Fibroblast of pulmonary artery (primary cell): Measurements from ENCODE around the gene FOXP4.

ENCODE experiments used
- DNase-seq: peaks from one replicate; pipeline ENCODE4 v3.0.0-alpha.2; 2010; ENCODE audit warnings: low read depth
- H3K4me3 ChIP-seq: replicated peaks from 2 replicates; pipeline ENCODE4 v1.5.1; 2011; ENCODE audit warnings: low read depth, mild to moderate bottlenecking, control low read depth, low read length, moderate library complexity
- TF ChIP-seq, protein P1 (sequence below): IDR thresholded peaks from 2 replicates; pipeline ENCODE4 v1.5.1; 2011; ENCODE audit warnings: mild to moderate bottlenecking, control low read depth, low read length, inconsistent platforms; ENCODE audit errors: missing control alignments

Gene FOXP4

DNA sequence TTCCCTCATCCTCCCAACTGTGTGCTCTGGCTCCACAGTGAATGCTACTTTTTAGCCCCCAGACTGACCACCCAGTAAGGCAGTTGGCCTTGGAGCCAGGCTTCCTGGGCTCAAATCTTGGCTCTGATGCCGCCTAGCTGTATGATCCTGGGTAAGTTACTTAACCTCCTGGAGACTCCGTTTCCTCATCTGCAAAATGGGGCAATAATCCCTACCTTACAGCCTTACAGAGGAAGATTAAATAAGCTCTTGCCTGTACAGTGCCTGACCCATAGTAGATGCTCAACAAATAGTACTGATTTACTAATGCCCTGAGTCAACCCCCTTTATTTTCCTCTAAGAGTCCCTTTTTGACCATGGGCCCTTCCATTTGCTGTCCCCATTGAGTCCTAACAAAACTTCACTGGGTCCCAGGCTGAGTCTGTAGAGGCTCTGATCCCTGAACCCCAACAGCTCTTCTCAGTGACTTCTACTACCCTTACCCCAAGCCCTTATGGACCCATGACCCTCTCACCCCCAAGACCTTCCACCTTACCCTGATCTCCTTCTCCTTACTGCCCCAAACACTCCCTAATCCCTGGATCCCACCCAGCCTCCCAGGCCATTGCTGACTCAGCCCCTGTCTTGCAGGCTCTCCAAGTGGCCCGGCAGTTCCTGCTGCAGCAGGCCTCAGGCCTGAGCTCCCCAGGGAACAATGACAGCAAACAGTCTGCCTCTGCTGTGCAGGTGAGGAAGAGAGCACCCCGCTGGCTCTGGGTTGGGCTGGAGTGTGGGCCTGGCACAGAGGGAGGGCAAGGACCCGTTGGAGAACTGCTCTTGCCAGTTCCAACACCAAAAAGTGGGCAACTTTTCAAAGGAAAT is 31.4 kb downstream of the FOXP4 start:
- TF ChIP-seq, protein P1, sequence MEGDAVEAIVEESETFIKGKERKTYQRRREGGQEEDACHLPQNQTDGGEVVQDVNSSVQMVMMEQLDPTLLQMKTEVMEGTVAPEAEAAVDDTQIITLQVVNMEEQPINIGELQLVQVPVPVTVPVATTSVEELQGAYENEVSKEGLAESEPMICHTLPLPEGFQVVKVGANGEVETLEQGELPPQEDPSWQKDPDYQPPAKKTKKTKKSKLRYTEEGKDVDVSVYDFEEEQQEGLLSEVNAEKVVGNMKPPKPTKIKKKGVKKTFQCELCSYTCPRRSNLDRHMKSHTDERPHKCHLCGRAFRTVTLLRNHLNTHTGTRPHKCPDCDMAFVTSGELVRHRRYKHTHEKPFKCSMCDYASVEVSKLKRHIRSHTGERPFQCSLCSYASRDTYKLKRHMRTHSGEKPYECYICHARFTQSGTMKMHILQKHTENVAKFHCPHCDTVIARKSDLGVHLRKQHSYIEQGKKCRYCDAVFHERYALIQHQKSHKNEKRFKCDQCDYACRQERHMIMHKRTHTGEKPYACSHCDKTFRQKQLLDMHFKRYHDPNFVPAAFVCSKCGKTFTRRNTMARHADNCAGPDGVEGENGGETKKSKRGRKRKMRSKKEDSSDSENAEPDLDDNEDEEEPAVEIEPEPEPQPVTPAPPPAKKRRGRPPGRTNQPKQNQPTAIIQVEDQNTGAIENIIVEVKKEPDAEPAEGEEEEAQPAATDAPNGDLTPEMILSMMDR, result no peak
- peak; percentile 29 for DNase-seq

DNA sequence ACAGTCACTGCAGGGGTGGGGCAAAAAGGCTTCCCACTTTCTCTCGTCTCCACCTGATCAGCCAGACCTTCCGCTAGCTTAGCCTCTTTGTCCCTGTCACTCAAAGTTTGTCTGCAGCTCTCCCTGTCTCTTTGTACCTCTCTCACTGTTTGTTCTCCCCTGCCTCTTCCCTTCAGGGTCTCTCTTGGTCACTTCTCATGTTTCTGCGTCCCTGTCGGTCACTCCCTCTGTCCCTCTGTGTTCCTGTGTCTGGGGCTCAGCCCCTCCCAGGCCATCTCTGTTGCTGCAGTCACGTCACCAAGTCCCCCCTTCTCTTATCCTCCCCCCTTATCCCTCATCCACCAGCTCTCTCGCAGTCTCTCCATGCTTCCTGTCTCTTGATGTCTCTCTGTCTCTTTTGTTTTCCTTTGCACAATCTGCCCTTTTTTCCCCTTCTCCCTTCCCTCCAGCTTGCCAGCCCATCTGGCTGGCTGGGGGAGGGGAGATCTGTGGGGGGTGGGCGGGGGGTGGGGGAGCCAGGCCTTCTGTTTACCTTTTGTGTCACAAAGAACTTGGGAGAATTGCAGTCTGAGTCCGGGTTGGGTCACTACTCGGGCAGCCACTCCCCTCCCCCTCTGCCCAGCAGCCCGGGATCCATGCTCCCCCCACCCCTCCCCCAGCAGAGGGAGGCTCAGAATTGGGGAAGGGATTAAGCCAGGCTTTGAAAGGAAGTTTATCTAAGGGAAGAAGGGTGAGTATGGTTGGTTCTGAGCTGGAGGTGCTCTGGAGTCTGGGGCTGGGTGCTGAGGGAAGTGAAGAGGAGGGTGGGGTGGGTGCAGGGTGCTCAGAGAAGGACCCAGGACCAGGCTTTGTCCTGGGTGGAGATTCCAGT is 32.3 kb downstream of the FOXP4 start:
- TF ChIP-seq, protein P1, result no peak
- H3K4me3 ChIP-seq, result no peak overlapping the region
- peak; percentile 37 for DNase-seq

More for the DNA sequence above, 31.4 kb downstream of the FOXP4 start:
- H3K4me3 ChIP-seq, result no peak overlapping the region

DNA sequence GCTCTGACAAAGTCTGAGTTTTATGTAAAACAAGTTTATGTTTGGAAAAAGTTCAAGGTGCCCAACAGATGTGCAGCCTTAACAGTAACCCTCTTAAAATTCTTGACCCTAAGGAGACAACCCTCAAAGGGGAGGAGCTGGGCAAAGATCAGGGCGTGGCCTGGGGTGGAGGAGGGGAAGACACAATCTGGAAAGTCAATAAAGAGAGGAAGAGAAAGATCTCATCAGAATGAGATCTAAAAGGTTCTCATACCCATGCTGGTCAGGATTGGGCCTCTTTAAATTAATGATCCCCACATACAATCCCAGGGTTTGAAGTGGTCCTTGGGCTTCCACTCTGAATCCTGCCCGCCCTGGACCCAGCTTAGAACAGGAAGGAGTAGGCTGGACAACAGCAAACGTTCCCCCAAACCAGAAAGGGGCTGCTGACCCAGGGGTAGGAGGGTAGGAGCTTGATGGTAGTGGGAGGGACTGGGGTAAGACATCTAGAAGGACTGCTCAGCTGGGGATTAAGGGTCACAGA is 33.0 kb downstream of the FOXP4 start:
- H3K4me3 ChIP-seq, result no peak overlapping the region
- TF ChIP-seq, protein P1, result no peak

DNA sequence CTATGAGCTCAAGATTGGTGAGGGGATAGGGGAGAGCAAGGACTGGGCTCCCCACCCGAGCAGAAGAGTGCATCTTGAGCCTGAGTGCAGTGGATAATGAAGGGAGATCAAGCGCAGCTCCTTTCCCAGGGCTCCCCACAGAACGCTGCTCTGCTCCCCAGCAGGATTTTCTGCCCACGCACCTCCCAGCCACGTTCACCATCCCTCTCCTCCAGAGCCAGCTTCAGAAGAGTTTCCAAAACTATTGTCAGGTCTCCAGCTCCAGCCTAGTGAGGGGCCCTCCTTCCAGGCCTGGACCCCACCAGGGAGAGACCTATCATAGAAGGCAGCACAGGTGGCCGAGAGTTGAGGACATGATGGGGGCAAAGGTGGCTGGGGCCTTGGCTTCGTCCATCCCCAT is 34.5 kb downstream of the FOXP4 start:
- DNase-seq, result no peak
- H3K4me3 ChIP-seq, result no peak overlapping the region
- TF ChIP-seq, protein P1, result no peak

More for the DNA sequence above, 33.0 kb downstream of the FOXP4 start:
- DNase-seq, result no peak

DNA sequence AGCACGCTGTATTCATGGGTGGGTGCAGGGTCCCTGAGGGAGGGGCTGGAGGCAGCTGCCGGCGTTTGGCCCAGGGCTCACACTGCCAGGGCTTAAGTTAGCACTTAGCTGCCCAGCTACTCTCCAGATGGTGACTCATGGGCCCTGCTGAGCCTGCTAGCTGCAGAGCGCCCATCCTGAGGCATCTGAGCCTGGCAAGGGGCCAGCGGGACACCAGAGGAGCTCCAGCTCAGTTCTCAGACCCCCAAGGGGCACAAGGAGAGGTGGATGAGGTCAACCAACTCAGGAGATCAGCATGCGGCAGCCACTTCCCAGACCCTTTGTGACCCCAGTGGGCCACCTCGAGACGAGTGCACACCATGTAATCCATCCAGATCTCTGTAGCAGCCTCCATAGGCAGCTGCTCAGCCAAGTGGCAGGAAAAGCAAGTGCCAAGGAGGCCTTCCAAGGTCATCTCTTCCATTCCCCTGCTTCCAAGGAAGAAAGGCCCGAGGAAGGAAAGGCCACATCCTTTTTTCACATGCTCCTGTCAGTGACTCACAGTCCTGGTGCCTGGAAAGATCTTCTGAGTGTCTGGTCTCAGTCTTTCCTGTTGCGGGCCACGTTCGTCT is 35.3 kb downstream of the FOXP4 start:
- peak; percentile 80 for DNase-seq
- TF ChIP-seq, protein P1, result no peak
- no peak overlapping the region for H3K4me3 ChIP-seq

DNA sequence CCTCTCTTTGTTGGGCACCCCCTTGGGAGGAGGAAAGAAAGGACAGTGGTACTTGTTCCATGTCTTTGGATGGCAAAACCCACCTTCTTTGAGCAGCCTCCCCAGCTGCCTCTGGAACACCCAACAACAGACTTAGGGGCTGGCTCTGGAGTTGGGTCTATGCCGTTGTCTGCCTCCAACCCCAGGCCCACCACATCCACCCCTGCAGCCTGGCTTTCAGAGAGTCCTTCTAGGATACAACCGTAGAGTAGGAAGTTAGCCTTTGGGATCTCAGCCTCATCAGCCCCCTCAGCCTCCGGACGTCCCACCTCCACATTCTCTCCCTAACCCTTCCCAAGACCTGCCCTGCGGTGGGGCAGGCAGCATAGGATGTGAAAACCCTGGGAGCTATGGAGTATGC is 36.4 kb downstream of the FOXP4 start:
- TF ChIP-seq, protein P1, result no peak
- no peak overlapping the region for H3K4me3 ChIP-seq
- DNase-seq, result no peak
